ENCODE measurements around the gene KRTAP4-11.
"Not testable (repeated sequence)": the region's sequence is repeated elsewhere in the genome, so short reads cannot be mapped to it uniquely, and the experiment has no call there.

KRTAP4-11 gene

DNA sequence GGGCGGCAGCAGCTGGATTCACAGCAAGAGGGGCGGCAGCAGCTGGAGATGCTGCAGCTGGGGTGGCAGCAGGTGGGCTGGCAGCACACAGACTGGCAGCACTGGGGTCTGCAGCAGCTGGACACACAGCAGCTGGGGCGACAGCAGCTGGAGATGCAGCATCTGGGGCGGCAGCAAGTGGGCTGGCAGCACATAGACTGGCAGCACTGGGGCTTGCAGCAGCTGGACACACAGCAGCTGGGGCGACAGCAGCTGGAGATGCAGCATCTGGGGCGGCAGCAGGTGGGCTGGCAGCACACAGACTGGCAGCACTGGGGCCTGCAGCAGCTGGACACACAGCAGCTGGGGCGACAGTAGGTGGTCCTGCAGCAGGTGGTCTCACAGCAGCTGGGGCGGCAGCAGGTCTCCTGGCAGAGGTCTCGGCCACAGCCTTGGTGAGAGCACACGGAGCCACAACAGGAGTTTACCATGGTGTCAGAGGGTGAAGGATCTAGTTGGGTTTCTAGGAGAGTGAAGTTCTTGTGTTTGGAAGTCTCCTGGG, at the start of gene KRTAP4-11:
TSS of gene KRTAP4-11 (minus strand) at position 528 of the 541 bp plus-strand sequence. CDS start at position 470, 58 bp downstream.
- DNase-seq, result not testable (repeated sequence)

DNA sequence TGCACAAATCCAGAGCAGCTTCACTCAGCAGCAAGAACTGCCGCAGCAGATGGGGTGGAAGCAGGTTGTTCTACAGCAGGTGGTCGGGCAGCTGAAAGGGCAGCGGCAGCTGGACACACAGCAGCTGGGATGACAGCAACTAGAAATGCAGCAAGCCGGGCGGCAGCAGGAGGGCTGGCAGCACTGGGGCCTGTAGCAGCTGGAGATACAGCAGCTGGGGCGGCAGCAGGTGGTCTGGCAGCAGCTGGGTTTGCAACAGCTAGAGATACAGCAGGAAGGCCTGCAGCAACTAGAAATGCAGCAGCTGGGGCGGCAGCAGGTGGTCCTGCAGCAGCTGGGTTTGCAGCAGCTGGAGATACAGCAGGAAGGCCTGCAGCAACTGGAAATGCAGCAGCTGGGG, 49.4 kb upstream of the KRTAP4-11 start:
- DNase-seq, result no peak

DNA sequence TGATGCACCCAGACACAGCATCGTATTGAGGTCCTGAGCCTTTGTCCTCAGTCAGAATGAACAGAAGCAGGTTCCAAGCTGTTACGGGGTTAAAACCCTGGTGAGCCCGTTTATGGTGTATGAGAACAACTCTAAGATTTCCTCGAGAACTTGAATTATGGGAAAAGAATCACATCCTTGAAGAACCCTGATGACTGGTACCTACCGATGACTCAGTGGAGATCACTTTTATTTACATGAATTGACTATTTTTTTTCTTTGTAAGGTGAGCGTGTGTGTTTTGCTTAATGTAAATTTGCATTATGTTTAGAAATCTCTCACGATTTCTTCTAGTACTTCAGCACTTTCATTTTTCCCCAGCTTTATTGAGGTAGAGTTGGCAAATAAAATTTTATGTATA, 45.7 kb upstream of the KRTAP4-11 start:
- DNase-seq, result no peak

GRCh38 chr17:41160648-41161047, 42.5 kb upstream of the KRTAP4-11 start, which contains the start of gene KRTAP4-4:
KRTAP4-4 (minus strand) TSS chr17:41160748; CDS start chr17:41160691, 57 bp downstream.
- no peak for DNase-seq

DNA sequence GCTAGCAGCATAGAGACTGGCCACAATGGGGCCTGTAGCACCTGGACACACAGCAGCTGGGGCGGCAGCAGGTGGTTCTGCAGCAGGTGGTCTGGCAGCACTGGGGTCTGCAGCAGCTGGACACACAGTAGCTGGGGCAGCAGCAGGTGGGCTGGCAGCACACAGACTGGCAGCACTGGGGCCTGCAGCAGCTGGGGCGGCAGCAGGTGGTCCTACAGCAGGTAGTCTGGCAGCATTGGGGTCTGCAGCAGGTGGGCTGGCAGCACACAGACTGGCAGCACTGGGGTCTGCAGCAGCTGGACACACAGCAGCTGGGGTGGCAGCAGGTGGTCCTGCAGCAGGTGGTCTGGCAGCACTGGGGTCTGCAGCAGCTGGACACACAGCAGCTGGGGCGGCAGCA, 42.0 kb upstream of the KRTAP4-11 start:
- not testable (repeated sequence) for DNase-seq

DNA sequence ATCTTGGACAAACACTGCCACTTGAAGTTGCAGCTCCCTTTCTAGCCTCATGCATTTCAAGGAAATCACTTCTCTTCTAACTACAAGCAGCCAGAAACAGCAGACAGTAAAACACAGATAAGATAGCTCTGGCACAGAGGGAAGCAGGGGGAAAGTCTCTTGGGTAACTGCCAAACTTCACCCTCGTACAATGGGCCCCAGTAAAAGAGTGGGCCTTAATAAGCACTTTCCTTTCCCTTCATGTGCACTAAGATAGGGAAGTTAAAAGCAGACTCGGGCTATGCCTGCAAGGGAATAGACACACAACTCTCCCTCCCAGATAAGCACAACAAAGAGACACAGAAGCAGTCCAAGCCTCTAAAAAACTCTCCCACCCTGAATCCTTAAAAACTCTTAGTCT, 35.7 kb upstream of the KRTAP4-11 start:
- DNase-seq, result no peak

- no peak for DNase-seq
Observed at GRCh38 chr17:41151525-41151924, 33.4 kb upstream of the KRTAP4-11 start.

GRCh38 chr17:41150026-41150425, 31.9 kb upstream of the KRTAP4-11 start:
- no peak for DNase-seq

DNA sequence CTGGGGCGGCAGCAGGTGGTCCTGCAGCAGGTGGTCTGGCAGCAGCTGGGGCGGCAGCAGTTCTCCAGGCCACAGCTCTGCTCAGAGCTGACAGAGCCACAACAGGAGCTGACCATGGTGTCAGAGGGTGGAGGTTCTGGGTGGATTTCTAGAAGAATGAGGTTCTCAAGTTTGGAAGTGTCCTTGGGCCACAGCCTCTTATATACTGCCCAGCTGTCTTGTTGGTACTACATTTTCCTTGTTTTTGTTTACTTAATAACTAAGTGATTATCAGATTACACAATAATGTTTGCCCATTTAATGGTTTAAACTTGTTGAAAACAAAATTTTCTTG, 31.4 kb upstream of the KRTAP4-11 start, which contains the start of gene KRTAP4-5:
TSS of gene KRTAP4-5 (minus strand) at position 174 of the 334 bp plus-strand sequence. CDS start at position 116, 58 bp downstream.
- DNase-seq, result no peak

- DNase-seq, result not testable (repeated sequence)
Observed at GRCh38 chr17:41148971-41149651, 30.9 kb upstream of the KRTAP4-11 start.

DNA sequence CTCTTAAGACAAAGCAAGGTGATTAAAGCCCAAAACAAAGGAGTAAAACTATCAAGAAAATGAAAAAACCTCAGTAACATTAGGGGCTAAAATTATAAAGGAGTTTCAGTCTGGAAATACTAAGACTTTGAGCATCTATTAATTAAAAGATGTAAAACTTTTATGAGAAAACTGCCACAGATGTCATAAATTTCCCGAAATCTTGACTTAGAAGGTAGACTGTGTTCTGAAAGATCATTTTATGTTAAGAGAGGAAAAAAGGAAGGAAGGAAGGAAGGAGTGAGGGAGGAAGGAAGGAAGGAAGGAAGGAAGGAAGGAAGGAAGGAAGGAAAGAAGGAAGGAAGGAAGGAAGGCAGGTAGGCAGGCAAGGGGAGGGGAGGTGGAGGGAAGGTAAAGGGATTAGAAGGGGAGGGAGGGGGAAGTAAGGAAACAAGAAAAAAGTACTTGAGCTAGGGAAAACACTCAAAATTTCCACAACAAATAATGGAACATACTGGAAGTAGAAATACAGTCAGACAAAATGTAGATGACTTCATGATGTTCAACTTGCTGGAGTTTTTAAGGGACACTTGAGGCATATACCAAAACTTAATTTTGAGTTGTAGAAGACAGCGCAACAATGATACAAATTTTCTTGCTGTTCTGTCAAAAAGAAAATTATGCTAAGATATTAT, 29.5 kb upstream of the KRTAP4-11 start:
- no peak for DNase-seq

- DNase-seq, result no peak
Observed at GRCh38 chr17:41145261-41145660, 27.1 kb upstream of the KRTAP4-11 start.

DNA sequence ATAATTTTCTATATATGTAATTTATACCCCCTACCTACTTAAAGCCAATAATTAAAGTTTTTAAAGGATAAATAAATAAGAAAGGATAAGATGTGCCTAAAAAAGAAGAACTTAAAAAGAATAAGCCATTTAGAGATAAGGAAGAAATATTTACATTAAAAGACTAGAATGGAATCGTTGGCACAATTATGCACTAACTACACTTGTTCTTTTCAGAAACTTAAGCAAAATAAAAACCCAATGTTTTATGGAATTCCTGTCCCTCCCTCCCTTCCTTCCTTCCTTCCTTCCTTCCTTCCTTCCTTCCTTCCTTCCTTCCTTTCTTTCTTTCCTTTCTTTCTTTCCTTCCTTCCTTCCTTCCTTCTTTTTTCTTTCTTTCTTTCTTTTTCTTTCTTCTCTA, 26.7 kb upstream of the KRTAP4-11 start:
- no peak for DNase-seq

DNA sequence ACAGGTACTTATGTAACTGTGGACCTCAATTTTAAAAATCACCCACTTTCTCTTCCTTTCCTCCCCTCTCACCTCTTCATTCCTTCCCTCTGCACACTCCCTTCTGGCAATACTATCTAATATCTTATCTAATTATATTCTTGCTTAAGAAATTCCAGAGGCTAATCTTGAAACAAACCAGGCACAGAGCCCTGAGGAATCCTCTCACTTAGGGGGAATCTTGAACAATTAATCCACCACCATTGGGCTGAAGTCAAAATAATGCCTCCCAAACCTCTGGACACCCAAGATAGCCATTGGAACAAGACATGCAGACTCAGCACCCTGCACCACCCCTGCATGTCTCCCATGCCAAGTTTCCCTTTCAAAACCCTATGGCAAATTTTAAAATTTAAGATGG, 23.2 kb upstream of the KRTAP4-11 start:
- no peak for DNase-seq

- DNase-seq, result no peak
Observed at GRCh38 chr17:41140360-41141131, 22.4 kb upstream of the KRTAP4-11 start, which contains the start of gene KRTAP4-6. KRTAP4-6 (minus strand) TSS chr17:41140544; CDS start chr17:41140487, 57 bp downstream.

DNA sequence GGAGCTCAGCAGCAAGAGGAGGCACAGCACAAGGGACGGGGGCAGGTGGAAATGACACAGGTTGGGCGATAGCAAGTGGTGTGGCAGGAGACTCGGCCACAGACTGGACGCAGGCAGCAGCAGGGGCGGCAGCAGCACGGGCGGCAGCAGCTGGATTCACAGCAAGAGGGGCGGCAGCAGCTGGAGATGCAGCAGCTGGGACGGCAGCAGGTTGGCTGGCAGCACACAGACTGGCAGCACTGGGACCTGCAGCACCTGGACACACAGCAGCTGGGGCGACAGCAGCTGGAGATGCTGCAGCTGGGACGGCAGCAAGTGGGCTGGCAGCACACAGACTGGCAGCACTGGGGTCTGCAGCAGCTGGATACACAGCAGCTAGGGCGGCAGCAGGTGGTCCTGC, 21.7 kb upstream of the KRTAP4-11 start:
- not testable (repeated sequence) for DNase-seq

DNA sequence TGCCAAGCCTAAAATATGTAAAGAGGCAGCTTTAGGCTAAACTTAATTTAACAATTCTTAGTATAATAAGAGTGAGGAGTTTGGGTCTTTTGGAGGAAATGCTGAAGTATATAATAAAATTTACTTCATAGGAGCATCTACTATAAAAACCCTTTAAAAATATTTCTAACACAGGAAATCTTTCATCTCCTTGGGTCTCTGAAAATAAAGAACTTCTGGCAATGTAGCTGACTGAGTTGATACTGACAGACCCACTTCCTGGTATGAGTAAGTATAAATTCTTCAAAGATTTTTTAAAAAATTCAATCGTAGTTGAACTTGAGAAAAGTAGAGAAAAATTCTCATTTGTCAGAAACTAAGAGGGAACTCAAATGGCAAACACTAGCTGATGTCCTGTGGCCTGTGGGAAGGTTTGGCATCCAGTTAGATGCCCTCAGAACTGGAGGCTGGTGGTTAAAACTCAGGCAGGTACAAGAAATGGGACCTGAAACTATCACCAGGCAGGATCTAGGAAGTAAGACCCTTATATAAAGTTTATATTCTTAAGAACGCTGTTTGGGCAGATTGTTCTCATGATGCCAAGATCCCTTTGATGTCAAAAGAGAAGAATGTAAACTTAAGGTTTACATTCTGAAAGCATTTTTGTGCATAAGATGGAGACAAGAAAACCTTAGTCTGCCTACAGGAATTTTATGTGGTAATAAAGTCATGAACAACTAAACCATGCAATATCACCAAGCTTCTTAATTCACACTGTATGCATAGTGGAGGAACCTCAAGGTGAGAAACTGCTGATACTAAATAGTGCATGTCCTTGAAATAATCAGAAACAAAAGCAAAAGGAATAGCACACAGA, 15.9 kb upstream of the KRTAP4-11 start:
- no peak for DNase-seq

- no peak for DNase-seq
Observed at GRCh38 chr17:41131979-41132378, 13.8 kb upstream of the KRTAP4-11 start.

DNA sequence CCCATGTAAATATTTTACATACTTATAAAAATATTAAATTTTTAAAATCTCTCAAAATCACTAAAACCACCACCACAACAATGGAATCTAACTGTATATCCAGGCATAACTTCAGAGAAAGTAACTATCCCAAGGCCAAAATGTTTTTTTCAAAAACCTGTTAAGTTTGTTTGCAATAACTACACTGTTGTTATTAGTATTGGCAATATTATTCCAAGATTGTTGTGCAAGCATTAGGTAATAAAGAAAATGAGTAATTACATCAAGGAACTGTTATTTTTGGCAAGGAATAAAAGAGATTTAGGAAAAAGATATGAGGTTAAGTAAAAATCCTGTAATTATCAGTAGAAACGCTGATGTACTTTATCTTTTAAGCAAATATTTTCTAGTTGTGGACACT, 9.2 kb upstream of the KRTAP4-11 start:
- DNase-seq, result no peak

DNA sequence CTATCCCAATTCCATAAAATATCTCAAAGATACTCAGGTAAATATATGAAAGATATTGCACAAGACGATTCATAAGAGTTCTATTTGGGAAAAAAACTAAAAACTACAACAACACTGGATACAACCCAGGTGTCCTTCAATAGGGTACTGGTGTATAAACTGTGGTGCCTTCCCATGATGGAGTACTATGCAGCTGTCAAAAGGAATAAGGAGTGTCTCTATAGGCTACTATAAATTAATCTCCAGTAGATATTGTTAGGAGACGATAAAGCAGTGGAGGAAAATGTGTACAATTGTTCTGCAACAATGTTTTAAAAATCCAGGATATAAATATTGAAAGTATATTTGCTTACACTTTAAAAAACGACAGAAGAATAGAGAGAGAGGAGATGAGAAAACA, 8.2 kb upstream of the KRTAP4-11 start:
- no peak for DNase-seq

DNA sequence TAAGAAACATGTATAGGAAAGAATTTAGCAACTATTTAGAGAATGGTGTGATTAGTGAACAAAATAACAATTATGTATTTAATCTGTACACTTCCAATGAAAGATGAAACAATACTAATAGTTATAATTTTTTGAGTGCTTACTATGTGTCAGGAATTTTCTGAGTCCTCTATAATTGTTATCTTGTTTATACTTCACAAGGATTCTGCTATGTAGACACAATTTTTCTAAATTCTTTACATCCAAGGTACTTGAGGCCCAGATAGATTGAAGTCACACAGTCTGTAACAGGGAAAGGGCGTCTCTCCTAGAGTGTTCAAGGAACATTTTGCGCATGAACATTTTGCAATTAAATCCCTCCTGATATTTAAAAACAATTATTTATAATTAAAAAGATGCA, 6.9 kb upstream of the KRTAP4-11 start:
- no peak for DNase-seq

DNA sequence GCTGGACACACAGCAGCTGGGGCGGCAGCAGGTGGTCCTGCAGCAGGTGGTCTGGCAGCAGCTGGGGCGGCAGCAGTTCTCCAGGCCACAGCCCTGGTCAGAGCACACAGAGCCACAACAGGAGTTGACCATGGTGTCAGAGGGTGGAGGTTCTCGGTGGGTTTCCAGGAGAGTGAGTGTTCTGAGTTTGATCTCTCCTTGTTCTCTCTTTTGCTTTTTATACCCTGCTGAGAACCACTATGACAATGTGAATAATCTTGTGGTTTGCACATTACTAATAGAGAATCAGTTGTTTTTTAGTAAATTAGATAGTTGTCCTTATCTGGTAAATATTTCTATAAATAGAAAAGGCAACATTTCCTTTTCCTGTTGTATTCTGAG, 5.8 kb upstream of the KRTAP4-11 start, which contains the start of gene KRTAP4-12:
TSS of gene KRTAP4-12 (minus strand) at position 192 of the 381 bp plus-strand sequence. CDS start at position 132, 60 bp downstream.
- DNase-seq, result not testable (repeated sequence)

All from GF-D8 (cell line).